Left renal cortex interstitium (tissue), 4 donors: ENCODE results near the gene GDPGP1. TPM values are rescaled to one million over a fixed set of nuclear protein-coding genes. Genes with fewer than 3 reads are reported as not detected.

ENCODE experiments used
- DNase-seq, 4 donors: peaks; one replicate each; pipeline ENCODE4 v3.0.0-alpha.2; 2013; ENCODE audit warnings: low read depth in 4 of 4, low spot score in 2 of 4, missing footprints in 1 of 4
- polyA plus RNA-seq, 4 donors: library from polyadenylated mRNA; unstranded; fragments of 120-200 nt; gene quantifications; one replicate each; pipeline ENCODE4 v1.2.1, GENCODE V29; 2013; ENCODE audit not compliant: insufficient read length in 4 of 4

Gene GDPGP1
- polyA plus RNA-seq, 4 donors: 3.9 to 5.7 (median 4.7) TPM

- no peak for DNase-seq
Observed at GRCh38 chr15:90203473-90203872, 30.5 kb upstream of the GDPGP1 start.

GRCh38 chr15:90203922-90204321 lies 30.1 kb upstream of the GDPGP1 start:
- DNase-seq: no peak

- DNase-seq: no peak
Observed at GRCh38 chr15:90205050-90205848, 28.8 kb upstream of the GDPGP1 start.

GRCh38 chr15:90205886-90206285 lies 28.1 kb upstream of the GDPGP1 start:
- DNase-seq: no peak

- DNase-seq: no peak
Observed at GRCh38 chr15:90207252-90207651, 26.8 kb upstream of the GDPGP1 start.

- DNase-seq: no peak
Observed at GRCh38 chr15:90208356-90208755, 25.7 kb upstream of the GDPGP1 start.

GRCh38 chr15:90209591-90209990 lies 24.4 kb upstream of the GDPGP1 start:
- DNase-seq: no peak

GRCh38 chr15:90210593-90210992 lies 23.4 kb upstream of the GDPGP1 start:
- no peak for DNase-seq

- DNase-seq: no peak
Observed at GRCh38 chr15:90211009-90211408, 23.0 kb upstream of the GDPGP1 start.

GRCh38 chr15:90211440-90212143 lies 22.4 kb upstream of the GDPGP1 start:
- DNase-seq: no peak

GRCh38 chr15:90212221-90213098 lies 21.5 kb upstream of the GDPGP1 start:
- no peak for DNase-seq

GRCh38 chr15:90213122-90213817 lies 20.7 kb upstream of the GDPGP1 start:
- no peak for DNase-seq

GRCh38 chr15:90213818-90214204 lies 20.2 kb upstream of the GDPGP1 start:
- DNase-seq: no peak

GRCh38 chr15:90214553-90215196 lies 19.3 kb upstream of the GDPGP1 start:
- DNase-seq: no peak

GRCh38 chr15:90217671-90218394 lies 16.2 kb upstream of the GDPGP1 start:
- no peak for DNase-seq

GRCh38 chr15:90219421-90220141 lies 14.4 kb upstream of the GDPGP1 start:
- no peak for DNase-seq

- DNase-seq: no peak
Observed at GRCh38 chr15:90221246-90221900, 12.6 kb upstream of the GDPGP1 start.

GRCh38 chr15:90222547-90222946 lies 11.5 kb upstream of the GDPGP1 start:
- DNase-seq: no peak
